Bronchial epithelial cell (primary cell): ENCODE measurements around the gene CATSPER4. TPM values are rescaled to one million over a fixed set of nuclear protein-coding genes. Genes with fewer than 3 reads are reported as not detected.

Experiments used
- DNase-seq: peaks from one replicate; pipeline ENCODE4 v3.0.0-alpha.2; 2010; ENCODE audit warnings: low read depth
- FAIRE-seq: peaks from 2 replicates; lab custom pipeline; 2011; peaks lifted over from hg19 to GRCh38; lab: Jason Lieb, UNC
- H3K27me3 ChIP-seq: 2 replicates; pipeline ENCODE4 v1.5.1; 2011; ENCODE audit warnings: low read length; ENCODE audit not compliant: control insufficient read depth, insufficient read depth
- H3K36me3 ChIP-seq: 2 replicates; pipeline ENCODE4 v1.5.1; 2011; ENCODE audit warnings: low read length; ENCODE audit not compliant: control insufficient read depth, insufficient read depth
- H3K4me3 ChIP-seq: 2 replicates; pipeline ENCODE4 v1.5.1; 2011; ENCODE audit warnings: mild to moderate bottlenecking, low read depth, low read length, control low read depth
- CTCF ChIP-seq: IDR thresholded peaks from 2 replicates; pipeline ENCODE4 v1.5.1; 2011; ENCODE audit warnings: mild to moderate bottlenecking, moderate library complexity, low read length, control low read depth, inconsistent platforms; ENCODE audit not compliant: insufficient read depth, severe bottlenecking
- total RNA-seq: library from RNA; depleted of rRNA; stranded (reverse); fragments of >200 nt; gene quantifications from 2 replicates; pipeline ENCODE4 v1.2.1, GENCODE V29; 2014

The CATSPER4 gene
- total RNA-seq, 1 donor from 2014 or later = under 0.01 TPM

DNA sequence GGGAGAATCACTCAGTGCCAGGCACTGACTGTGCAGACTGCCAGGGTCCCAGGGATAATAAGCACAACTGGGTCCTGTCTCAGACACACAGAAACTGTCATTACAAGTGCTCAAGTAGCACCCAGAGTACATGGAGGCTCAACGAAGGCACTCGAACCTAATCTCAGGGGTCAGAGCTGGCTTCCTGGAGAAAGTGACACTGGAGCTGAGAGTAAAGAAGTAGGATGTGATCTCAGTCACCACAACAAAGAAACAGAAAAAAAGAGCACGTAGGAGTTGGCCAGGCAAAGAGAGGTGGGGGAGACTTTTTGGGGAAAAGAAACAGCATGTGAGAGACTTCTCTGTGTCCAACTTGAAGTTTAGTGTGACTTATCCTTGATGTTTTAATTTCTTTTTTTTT, 1.3 kb downstream of the CATSPER4 start:
- peaks cover 16% of the 10 kb centered on the region for H3K36me3 ChIP-seq
- no peak overlapping the region for H3K4me3 ChIP-seq
- FAIRE-seq (no peak), DNase-seq (no peak)
- TF ChIP-seq CTCF = no peak
- H3K27me3 ChIP-seq = no peaks in the 10 kb centered on the region

DNA sequence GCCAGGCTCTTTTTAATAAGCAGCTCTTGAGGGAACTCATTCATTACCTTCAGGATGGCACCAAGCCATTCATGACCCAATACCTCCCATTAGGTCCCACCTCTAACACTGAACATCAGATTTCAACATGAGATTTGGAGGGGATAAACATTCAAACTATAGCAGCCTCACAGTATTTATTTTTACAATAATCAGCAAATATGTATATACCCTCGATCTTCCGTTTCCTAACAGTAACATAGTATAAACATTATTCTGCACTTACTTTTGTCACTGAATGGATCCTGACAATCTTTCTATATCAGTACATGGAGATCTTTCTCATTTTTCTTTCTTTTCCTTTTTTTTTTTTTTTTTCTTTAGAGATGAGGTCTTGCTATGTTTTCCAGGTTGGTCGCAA, 5.4 kb downstream of the CATSPER4 start:
- FAIRE-seq (no peak), DNase-seq (no peak)
- TF ChIP-seq CTCF = no peak
- Histone ChIP-seq H3K36me3 (no peaks in the 10 kb centered on the region), H3K27me3 (no peaks in the 10 kb centered on the region), H3K4me3 (no peak overlapping the region)

- no peak for TF ChIP-seq CTCF
- DNase-seq (no peak), FAIRE-seq (no peak)
- no peaks in the 10 kb centered on the region for H3K27me3 ChIP-seq
- H3K36me3 ChIP-seq = no peaks in the 10 kb centered on the region
- no peak overlapping the region for H3K4me3 ChIP-seq
Observed at GRCh38 chr1:26197301-26197700, 6.9 kb downstream of the CATSPER4 start.

DNA sequence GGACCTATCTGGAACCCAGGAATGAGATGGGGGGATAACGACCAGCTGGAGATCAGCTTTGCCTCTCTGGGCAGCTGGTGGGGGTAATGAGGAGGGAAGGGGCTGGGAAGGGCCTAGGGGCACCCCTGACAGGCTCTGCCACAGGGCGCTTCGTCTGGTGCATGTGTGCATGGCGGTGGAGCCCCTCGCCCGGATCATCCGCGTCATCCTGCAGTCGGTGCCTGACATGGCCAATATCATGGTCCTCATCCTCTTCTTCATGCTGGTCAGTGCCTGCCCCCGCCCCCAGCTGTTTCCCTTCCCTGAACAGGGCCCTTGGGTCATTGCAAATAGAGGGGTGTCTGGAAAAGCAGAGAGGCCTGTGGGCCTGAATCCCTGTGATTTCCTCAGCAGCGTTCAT, 7.4 kb downstream of the CATSPER4 start:
- FAIRE-seq = no peak
- no peaks in the 10 kb centered on the region for H3K36me3 ChIP-seq
- no peak overlapping the region for H3K4me3 ChIP-seq
- no peaks in the 10 kb centered on the region for H3K27me3 ChIP-seq
- DNase-seq = no peak
- TF ChIP-seq CTCF = no peak

DNA sequence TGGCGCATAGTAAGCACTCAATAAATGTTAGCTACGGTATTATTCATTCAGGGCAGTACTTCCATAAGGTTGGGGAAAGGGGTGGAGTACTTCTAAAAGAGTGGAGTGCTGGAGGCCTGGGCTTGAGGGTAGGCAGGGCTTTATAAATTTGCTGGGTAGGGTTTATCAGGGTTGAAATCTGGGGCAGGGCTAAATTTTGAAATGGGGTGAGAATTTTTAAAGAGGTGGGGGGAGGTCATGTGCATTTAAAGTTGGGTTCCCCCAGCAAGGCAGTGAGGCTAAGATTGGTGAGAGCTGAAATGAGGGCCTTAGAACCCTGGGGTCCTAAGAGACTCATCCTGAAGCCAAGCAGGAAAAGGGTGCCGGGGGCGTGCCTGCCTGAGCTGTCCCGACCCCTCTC, 10.0 kb downstream of the CATSPER4 start:
- FAIRE-seq (no peak), DNase-seq (no peak)
- no peak overlapping the region for H3K4me3 ChIP-seq
- H3K27me3 ChIP-seq = no peaks in the 10 kb centered on the region
- no peak for TF ChIP-seq CTCF
- no peaks in the 10 kb centered on the region for H3K36me3 ChIP-seq

DNA sequence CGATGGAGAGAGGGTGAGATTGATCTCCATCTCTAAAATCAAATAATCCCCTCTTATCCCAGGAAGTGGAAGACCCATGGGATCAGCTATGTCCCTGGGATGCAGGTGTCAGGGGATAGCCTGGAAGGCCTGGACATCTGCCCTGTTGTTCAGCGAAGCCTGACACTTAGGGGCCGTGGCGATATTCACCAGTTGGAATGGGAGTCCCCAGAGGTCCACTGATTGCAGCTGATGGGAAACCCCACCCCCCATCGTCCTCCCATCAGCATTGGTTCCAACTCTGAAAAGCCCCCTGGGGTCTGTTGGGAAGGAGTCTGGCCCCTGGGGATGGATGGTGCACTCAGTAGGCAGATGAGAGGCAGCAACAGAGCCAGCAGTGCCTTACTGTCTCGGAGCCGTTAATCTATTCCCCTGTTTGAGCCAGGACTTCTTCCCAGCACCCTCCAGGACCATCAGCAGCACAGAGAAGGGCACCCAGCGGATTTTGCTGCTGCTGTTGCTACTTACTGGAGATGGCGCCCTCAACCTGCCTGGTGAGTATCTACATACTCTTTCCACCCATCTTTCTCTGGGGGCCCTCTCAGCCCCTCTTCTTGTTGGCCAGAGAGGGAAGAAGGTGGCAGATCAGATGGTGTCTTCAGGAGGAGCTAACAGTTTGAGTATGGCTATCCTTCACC, 13.4 kb downstream of the CATSPER4 start:
- no peak for TF ChIP-seq CTCF
- Histone ChIP-seq H3K4me3 (no peak overlapping the region), H3K36me3 (no peaks in the 10 kb centered on the region), H3K27me3 (no peaks in the 10 kb centered on the region)
- FAIRE-seq (no peak), DNase-seq (no peak)
